Iris pigment epithelial cell (primary cell): Measurements from ENCODE around the gene TMEM176A.
"Not testable (repeated sequence)": the region's sequence is repeated elsewhere in the genome, so short reads cannot be mapped to it uniquely, and the experiment has no call there.

Experiments
- DNase-seq: peaks from one replicate; pipeline ENCODE4 v3.0.0-alpha.2; 2011; ENCODE audit warnings: low read depth

Gene TMEM176A

GRCh38 chr7:150800581-150801241, at the start of gene TMEM176A:
Gene TMEM176A, plus strand, starts transcription at chr7:150800769. Its CDS starts 782 bp downstream, at chr7:150801551.
- DNase-seq, result no peak

- no peak for DNase-seq
These were observed 48.9 kb upstream of the TMEM176A start for GRCh38 chr7:150751702-150752101.

GRCh38 chr7:150753239-150753638, 47.3 kb upstream of the TMEM176A start:
- no peak for DNase-seq

- no peak for DNase-seq
These were observed 46.6 kb upstream of the TMEM176A start for GRCh38 chr7:150753826-150754603.

- DNase-seq, result no peak
These were observed 45.6 kb upstream of the TMEM176A start for GRCh38 chr7:150754951-150755350.

- no peak for DNase-seq
These were observed 45.0 kb upstream of the TMEM176A start for GRCh38 chr7:150755473-150756099.

GRCh38 chr7:150756166-150756565, 44.4 kb upstream of the TMEM176A start:
- no peak for DNase-seq

- DNase-seq, result no peak
These were observed 43.7 kb upstream of the TMEM176A start for GRCh38 chr7:150756858-150757257.

- no peak for DNase-seq
These were observed 41.1 kb upstream of the TMEM176A start for GRCh38 chr7:150759479-150759878.

GRCh38 chr7:150766334-150766709, 34.2 kb upstream of the TMEM176A start:
- no peak for DNase-seq

GRCh38 chr7:150769768-150770167, 30.8 kb upstream of the TMEM176A start:
- no peak for DNase-seq

- not testable (repeated sequence) for DNase-seq
These were observed 26.4 kb upstream of the TMEM176A start for GRCh38 chr7:150774131-150774530.

GRCh38 chr7:150778014-150778737, 22.4 kb upstream of the TMEM176A start:
- DNase-seq, result no peak

GRCh38 chr7:150778738-150779301, 21.7 kb upstream of the TMEM176A start:
- DNase-seq, result peak; percentile 59

- no peak for DNase-seq
These were observed 20.3 kb upstream of the TMEM176A start for GRCh38 chr7:150780292-150780691.

GRCh38 chr7:150781103-150781502, 19.5 kb upstream of the TMEM176A start:
- peak; percentile 71 for DNase-seq

- no peak for DNase-seq
These were observed 18.6 kb upstream of the TMEM176A start for GRCh38 chr7:150781961-150782360.

GRCh38 chr7:150784120-150784736, 16.3 kb upstream of the TMEM176A start:
- no peak for DNase-seq

- DNase-seq, result no peak
These were observed 15.6 kb upstream of the TMEM176A start for GRCh38 chr7:150784954-150785353.

GRCh38 chr7:150787321-150788281, 13.0 kb upstream of the TMEM176A start:
- DNase-seq, result peak; percentile 22
